ENCODE measurements around the gene SULT2B1.

GRCh38 chr19:48614436-48615230 is 62.7 kb downstream of the SULT2B1 start, which contains the start of gene FAM83E:
- TF ChIP-seq CTCF (IDR thresholded peaks at IDR 0.05): peak in 2 of 4 experiments; percentile 13 to 39
- peak; percentile 31 for TF ChIP-seq POLR2A (IDR thresholded peaks at IDR 0.05)

All from prostate gland (tissue), 2 donors.